ENCODE results near the gene TADA1.

DNA sequence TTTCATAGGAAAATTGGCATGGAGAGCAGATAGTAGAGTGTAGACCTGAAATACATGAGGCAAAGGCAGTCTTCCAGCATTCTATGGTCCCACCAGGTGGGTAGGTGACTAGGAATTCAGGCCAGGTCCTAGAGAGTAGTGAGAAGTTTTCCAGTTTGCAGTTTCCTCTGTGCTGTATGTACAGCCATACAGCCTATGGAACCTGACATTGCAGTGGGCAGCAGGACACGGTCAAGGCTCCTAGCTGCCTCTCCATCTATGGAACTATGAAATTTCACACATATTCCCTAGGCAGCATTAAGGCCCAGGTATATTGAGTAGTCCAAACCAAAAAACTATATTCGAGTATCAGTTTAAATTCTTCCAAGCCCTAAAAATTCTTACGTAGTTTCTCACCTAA lies 20.5 kb downstream of the TADA1 start:
- TF ChIP-seq, protein P1, sequence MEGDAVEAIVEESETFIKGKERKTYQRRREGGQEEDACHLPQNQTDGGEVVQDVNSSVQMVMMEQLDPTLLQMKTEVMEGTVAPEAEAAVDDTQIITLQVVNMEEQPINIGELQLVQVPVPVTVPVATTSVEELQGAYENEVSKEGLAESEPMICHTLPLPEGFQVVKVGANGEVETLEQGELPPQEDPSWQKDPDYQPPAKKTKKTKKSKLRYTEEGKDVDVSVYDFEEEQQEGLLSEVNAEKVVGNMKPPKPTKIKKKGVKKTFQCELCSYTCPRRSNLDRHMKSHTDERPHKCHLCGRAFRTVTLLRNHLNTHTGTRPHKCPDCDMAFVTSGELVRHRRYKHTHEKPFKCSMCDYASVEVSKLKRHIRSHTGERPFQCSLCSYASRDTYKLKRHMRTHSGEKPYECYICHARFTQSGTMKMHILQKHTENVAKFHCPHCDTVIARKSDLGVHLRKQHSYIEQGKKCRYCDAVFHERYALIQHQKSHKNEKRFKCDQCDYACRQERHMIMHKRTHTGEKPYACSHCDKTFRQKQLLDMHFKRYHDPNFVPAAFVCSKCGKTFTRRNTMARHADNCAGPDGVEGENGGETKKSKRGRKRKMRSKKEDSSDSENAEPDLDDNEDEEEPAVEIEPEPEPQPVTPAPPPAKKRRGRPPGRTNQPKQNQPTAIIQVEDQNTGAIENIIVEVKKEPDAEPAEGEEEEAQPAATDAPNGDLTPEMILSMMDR (IDR thresholded peaks at IDR 0.05), result no peak
- TF ChIP-seq POLR2A (IDR thresholded peaks at IDR 0.05), result no peak

All from breast epithelium (tissue), 3 donors.